HS-27A (cell line): ENCODE data around the gene SPATA31A7.
"Not testable (repeated sequence)": the region's sequence is repeated elsewhere in the genome, so short reads cannot be mapped to it uniquely, and the experiment has no call there.

Experiments
- DNase-seq: peaks from one replicate; pipeline ENCODE4 v3.0.0-alpha.2; 2012; ENCODE audit warnings: low read depth, missing footprints

The SPATA31A7 gene

GRCh38 chr9:61189736-61190135, at the start of gene SPATA31A7:
Gene SPATA31A7, plus strand, starts transcription at chr9:61190036. Its CDS starts 29 bp downstream, at chr9:61190065.
- not testable (repeated sequence) for DNase-seq

- DNase-seq, result not testable (repeated sequence)
Measured at GRCh38 chr9:61226438-61226837, 36.6 kb downstream of the SPATA31A7 start.
